Ovary (tissue), 9 donors: ENCODE measurements around the gene F12. TPM values are rescaled to one million over a fixed set of nuclear protein-coding genes. Genes with fewer than 3 reads are reported as not detected.

Experiments
- DNase-seq, 5 donors: peaks; one replicate each; pipeline ENCODE4 v3.0.0-alpha.2; 2019 to 2020
- H3K27ac ChIP-seq, 2 donors: fragments of 200-600 bp; one replicate each; pipeline versions ENCODE4 v1.5.1 to v1.8.0; 2019 to 2022
- H3K27me3 ChIP-seq: fragments of 200-600 bp; one replicate; pipeline ENCODE4 v1.8.0; 2022
- H3K36me3 ChIP-seq: fragments of 200-600 bp; sonication (generic); one replicate; pipeline ENCODE4 v1.5.1; 2019
- H3K4me1 ChIP-seq: one replicate; pipeline ENCODE4 v1.8.1; 2013; ENCODE audit warnings: mild to moderate bottlenecking, moderate library complexity; ENCODE audit not compliant: insufficient read depth
- H3K4me3 ChIP-seq: fragments of 200-600 bp; sonication (generic); one replicate; pipeline ENCODE4 v1.5.1; 2017
- H3K9me3 ChIP-seq, 2 donors: fragments of 200-600 bp in 1 of 2; sonication (generic) in 1 of 2; one replicate each; pipeline versions ENCODE4 v1.5.1 to v1.8.1; 2013 to 2019; ENCODE audit warnings: mild to moderate bottlenecking in 1 of 2, moderate library complexity in 1 of 2
- EP300 ChIP-seq: sonication (generic); formaldehyde crosslinking; IDR thresholded peaks from one replicate; pipeline ENCODE4 v1.6.1; 2017; ENCODE audit warnings: antibody characterized with exemption
- POLR2A ChIP-seq: fragments of 450-650 bp; IDR thresholded peaks from one replicate; pipeline ENCODE4 v1.6.1; 2017; ENCODE audit warnings: antibody characterized with exemption, mild to moderate bottlenecking, moderate library complexity
- WGBS, 3 donors: extraction: QIAGEN DNeasy Blood & Tissue Kit in 1 of 3; methylation state at CpG; one replicate each; pipeline versions ENCODE4 v1.1.5 to v1.1.7; 2013 to 2017; 5-methylcytosine and 5-hydroxymethylcytosine counted together
- intact Hi-C, 4 donors: fragments of 100-400 bp; cut with DNase I; formaldehyde crosslinking; loops; one replicate each; pipeline versions ENCODE4 v1.11.0 to v1.15.1; 2022 to 2023
- polyA plus RNA-seq, 2 donors: library from polyadenylated mRNA; stranded (reverse); fragments of 200-250 nt in 1 of 2; fragments of 350-450 nt in 1 of 2; fragmentation: Illumina TruSeq in 1 of 2; extraction: RNeasy Lipid Tissue Mini Kit (QIAGEN cat#74804) in 1 of 2; gene quantifications; one replicate each; pipeline ENCODE4 v1.2.3, GENCODE V29; 2013 to 2014
- total RNA-seq, 7 donors: library from RNA; depleted of rRNA in 2 of 7; stranded (reverse); fragments of >200 nt in 2 of 7; fragmentation: NEBNext Ultra II Directional in 3 of 7; extraction: Animal tissue kit (Norgen Biotek cat#: 25700) in 3 of 7; gene quantifications; one replicate each; pipeline versions ENCODE4 v1.1.0 to v1.2.4, GENCODE V29; 2016 to 2023
- TF ChIP-seq, protein P1 (sequence below), 3 donors: fragments of 450-650 bp in 2 of 3; fragments of 200-600 bp in 1 of 3; IDR thresholded peaks; one replicate each; pipeline versions ENCODE4 v1.5.1 to v1.8.0; 2016 to 2022; ENCODE audit warnings: antibody characterized with exemption in 3 of 3, mild to moderate bottlenecking in 1 of 3
- donor health status: DM: no; HTN: no; CAD: no; lungs with moderate emphysema.
- donor health status: DM: no; HTN: no; CAD: no.
- donor health status: Bipolar disorder and iron deficiency.
- donor health status: DM: yes; HTN: yes; CAD: no.
- donor health status: DM: no; HTN: no; CAD: no.
- donor health status: DM: yes; HTN: yes; CAD: no.

Gene F12
- total and polyA plus RNA-seq, 9 donors, result 0.28 to 1.7 TPM; not detected in 7

GRCh38 chr5:177372034-177372896, 37.1 kb downstream of the F12 start:
- Histone ChIP-seq H3K4me3 (no peak overlapping the region), H3K27ac (no peak overlapping the region), H3K4me1 (peaks cover 5% of the 10 kb centered on the region), H3K36me3 (no peaks in the 10 kb centered on the region), H3K9me3 (no peaks in the 10 kb centered on the region), H3K27me3 (no peaks in the 10 kb centered on the region)
- 88 to 95% (median 91%) methylated on average over 12 of the region's 12 CpGs for WGBS, 3 donors
- intact Hi-C loops, result no loop called here
- DNase-seq, result no peak
- no peak for TF ChIP-seq POLR2A
- TF ChIP-seq, protein P1, sequence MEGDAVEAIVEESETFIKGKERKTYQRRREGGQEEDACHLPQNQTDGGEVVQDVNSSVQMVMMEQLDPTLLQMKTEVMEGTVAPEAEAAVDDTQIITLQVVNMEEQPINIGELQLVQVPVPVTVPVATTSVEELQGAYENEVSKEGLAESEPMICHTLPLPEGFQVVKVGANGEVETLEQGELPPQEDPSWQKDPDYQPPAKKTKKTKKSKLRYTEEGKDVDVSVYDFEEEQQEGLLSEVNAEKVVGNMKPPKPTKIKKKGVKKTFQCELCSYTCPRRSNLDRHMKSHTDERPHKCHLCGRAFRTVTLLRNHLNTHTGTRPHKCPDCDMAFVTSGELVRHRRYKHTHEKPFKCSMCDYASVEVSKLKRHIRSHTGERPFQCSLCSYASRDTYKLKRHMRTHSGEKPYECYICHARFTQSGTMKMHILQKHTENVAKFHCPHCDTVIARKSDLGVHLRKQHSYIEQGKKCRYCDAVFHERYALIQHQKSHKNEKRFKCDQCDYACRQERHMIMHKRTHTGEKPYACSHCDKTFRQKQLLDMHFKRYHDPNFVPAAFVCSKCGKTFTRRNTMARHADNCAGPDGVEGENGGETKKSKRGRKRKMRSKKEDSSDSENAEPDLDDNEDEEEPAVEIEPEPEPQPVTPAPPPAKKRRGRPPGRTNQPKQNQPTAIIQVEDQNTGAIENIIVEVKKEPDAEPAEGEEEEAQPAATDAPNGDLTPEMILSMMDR (IDR thresholded peaks at IDR 0.05), result no peak
- no peak for TF ChIP-seq EP300

GRCh38 chr5:177371120-177372033, 38.0 kb downstream of the F12 start:
- Histone ChIP-seq H3K9me3 (no peaks in the 10 kb centered on the region), H3K4me1 (peaks cover 6% of the 10 kb centered on the region), H3K4me3 (peak overlapping the region; percentile 20), H3K27ac (no peak overlapping the region), H3K36me3 (no peaks in the 10 kb centered on the region), H3K27me3 (no peaks in the 10 kb centered on the region)
- intact Hi-C loops, result no loop called here
- peak in 1 of 5 donors; percentile 40 for DNase-seq
- TF ChIP-seq POLR2A (no peak), EP300 (no peak)
- TF ChIP-seq, protein P1 (IDR thresholded peaks at IDR 0.05), result no peak
- 51 to 75% (median 72%) methylated on average over 19 to 26 of the region's 26 CpGs for WGBS, 3 donors

GRCh38 chr5:177370488-177371119, 38.8 kb downstream of the F12 start:
- no peak overlapping the region for H3K27ac ChIP-seq
- TF ChIP-seq POLR2A, result no peak
- no peak for TF ChIP-seq EP300
- TF ChIP-seq, protein P1 (IDR thresholded peaks at IDR 0.05), result no peak
- no peaks in the 10 kb centered on the region for H3K27me3 ChIP-seq
- peaks cover 10% of the 10 kb centered on the region for H3K4me1 ChIP-seq
- DNase-seq, result peak; percentile 77 to 90 (median 81)
- no peaks in the 10 kb centered on the region for H3K9me3 ChIP-seq
- H3K36me3 ChIP-seq, result no peaks in the 10 kb centered on the region
- intact Hi-C loops, result no loop called here
- WGBS, 3 donors, result 10 to 24% (median 20%) methylated on average over 18 to 42 of the region's 42 CpGs
- peak overlapping the region; percentile 20 for H3K4me3 ChIP-seq
